Smooth muscle cell of bladder (primary cell): ENCODE measurements around the gene SMCHD1. TPM values are rescaled to one million over a fixed set of nuclear protein-coding genes. Genes with fewer than 3 reads are reported as not detected.

ENCODE experiments used
- total RNA-seq: library from RNA; depleted of rRNA; stranded (reverse); fragments of >200 nt; gene quantifications from 2 replicates; pipeline ENCODE4 v1.2.3, GENCODE V29; 2014

SMCHD1 gene
- total RNA-seq, result 79.2 and 97.0 TPM in 2 replicates

DNA sequence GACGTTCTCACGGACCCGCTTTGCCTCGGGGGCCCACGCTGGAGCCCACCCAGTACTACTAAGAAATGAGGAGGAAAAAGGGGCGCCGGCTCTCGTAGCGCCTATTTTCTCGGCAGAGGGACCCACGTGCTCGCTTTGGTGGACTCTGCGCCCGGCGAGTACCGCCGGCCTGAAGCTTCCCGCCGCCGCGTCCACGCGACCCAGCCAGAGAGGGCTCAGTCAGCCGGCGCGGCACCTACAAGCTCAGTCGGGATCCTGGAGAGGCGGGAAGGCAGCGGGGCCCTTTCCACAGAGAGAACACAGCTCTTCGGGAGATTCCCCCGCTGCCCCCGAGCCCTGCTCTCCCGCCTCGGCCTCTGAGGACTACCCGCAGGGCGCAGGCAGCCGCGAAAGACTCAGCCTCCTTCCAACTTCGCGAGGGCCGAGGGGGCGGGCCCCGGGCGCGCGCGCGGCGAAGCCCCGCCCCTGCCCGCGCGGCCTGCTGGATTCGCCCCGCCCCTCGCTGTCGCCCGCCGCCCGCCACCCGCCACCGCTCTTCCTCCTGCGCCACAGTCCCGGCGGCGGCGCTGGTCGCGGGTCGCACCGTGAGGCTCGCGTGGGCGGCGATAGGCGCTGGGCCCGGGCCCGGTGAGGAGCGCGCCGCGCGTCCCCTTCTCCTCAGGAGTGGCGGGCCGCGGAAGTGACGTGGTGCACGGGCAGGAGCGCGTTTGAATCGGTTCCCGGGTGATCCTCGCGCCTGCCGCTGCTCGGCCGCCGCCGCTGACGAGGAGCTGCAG is at the start of gene SMCHD1:
Gene SMCHD1 (plus strand): TSS at position 549 of the 776 bp plus-strand sequence. CDS start 350 bp downstream, outside the sequence.

GRCh38 chr18:2846636-2847316 is 191.2 kb downstream of the SMCHD1 start, which contains the start of gene EMILIN2:
TSS of gene EMILIN2 (plus strand) at chr18:2847006. CDS start at chr18:2847189, 183 bp downstream.

Other genes with a start within 250 kb of the SMCHD1 start
- 7.1 and 8.0 TPM in 2 replicates for gene METTL4, start 84.2 kb upstream of the SMCHD1 start, total RNA-seq
- gene NDC80, start 84.2 kb upstream of the SMCHD1 start, total RNA-seq, result 2.7 and 2.8 TPM in 2 replicates
- 26.5 and 28.4 TPM in 2 replicates for gene EMILIN2, start 191.3 kb downstream of the SMCHD1 start, total RNA-seq